ENCODE measurements around the gene FOSL1.

DNA sequence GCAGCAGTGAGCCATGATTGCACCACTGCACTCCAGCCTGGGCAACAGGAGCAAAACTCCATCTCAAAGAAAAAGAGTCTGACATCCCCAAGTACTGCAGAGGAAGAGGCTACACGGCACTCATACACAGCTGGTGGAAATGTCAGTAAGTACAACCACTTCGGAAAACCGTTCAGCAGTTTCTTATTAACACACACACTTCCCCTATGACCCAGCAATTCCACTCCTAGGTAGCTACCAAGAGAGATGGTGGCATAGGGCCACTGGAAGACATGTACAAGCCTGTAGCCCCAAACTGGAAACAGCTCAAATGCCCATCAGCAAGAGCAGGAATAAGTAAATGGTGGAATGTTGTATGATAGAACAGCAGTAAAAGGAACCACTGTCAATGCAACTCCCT lies 22.4 kb upstream of the FOSL1 start:
- no peak for TF ChIP-seq CTCF (IDR thresholded peaks at IDR 0.05; ENCODE audit: low read length)
- no peak for TF ChIP-seq EZH2 (IDR thresholded peaks at IDR 0.05; ENCODE audit: borderline replicate concordance, low read length)
